Suprapubic skin (tissue), 4 donors: Measurements from ENCODE around the gene ADAMTS15.

Experiments
- EP300 ChIP-seq: sonication (generic); formaldehyde crosslinking; IDR thresholded peaks from one replicate; pipeline ENCODE4 v1.6.1; 2017; ENCODE audit warnings: antibody characterized with exemption
- POLR2AphosphoS5 ChIP-seq, 3 donors: sonication (generic); formaldehyde crosslinking; IDR thresholded peaks; one replicate each; pipeline ENCODE4 v1.6.1; 2017; ENCODE audit warnings: antibody characterized with exemption in 3 of 3
- TF ChIP-seq, protein P1 (sequence below), 2 donors: fragments of 200-600 bp in 1 of 2; fragments of 450-650 bp in 1 of 2; sonication (generic) in 1 of 2; IDR thresholded peaks; one replicate each; pipeline ENCODE4 v1.5.1; 2016 to 2019; ENCODE audit warnings: antibody characterized with exemption in 2 of 2, mild to moderate bottlenecking in 1 of 2, moderate library complexity in 1 of 2

DNA sequence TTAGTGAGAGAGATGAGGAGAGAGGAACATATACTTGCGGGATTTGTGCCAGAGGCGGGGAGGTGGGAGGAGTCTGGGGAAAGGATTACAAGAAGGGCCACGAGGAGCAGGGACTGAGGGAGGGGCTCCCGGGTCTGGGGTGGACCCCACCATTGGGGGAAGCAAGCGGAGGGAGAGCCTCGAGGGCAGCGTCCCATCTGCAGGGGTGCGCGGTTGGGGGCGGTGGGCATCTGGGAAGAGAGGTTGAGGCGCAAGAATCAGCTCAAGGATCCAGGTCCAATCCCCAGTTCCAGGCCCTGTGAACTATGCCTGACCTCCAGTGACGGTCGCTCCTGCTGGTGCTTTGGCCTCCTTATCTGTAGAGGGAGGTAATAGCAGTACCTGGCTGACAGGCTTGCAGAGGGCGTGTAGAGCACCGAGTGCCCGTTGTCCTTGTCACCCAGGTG lies 38.0 kb downstream of the ADAMTS15 start:
- TF ChIP-seq POLR2AphosphoS5 (IDR thresholded peaks at IDR 0.05), result no peak
- TF ChIP-seq, protein P1, sequence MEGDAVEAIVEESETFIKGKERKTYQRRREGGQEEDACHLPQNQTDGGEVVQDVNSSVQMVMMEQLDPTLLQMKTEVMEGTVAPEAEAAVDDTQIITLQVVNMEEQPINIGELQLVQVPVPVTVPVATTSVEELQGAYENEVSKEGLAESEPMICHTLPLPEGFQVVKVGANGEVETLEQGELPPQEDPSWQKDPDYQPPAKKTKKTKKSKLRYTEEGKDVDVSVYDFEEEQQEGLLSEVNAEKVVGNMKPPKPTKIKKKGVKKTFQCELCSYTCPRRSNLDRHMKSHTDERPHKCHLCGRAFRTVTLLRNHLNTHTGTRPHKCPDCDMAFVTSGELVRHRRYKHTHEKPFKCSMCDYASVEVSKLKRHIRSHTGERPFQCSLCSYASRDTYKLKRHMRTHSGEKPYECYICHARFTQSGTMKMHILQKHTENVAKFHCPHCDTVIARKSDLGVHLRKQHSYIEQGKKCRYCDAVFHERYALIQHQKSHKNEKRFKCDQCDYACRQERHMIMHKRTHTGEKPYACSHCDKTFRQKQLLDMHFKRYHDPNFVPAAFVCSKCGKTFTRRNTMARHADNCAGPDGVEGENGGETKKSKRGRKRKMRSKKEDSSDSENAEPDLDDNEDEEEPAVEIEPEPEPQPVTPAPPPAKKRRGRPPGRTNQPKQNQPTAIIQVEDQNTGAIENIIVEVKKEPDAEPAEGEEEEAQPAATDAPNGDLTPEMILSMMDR (IDR thresholded peaks at IDR 0.05), result no peak
- no peak for TF ChIP-seq EP300
